Esophagus squamous epithelium (tissue), 5 donors: ENCODE data around the gene ADPGK. TPM values are rescaled to one million over a fixed set of nuclear protein-coding genes. Genes with fewer than 3 reads are reported as not detected.

ENCODE experiments used
- DNase-seq: peaks from one replicate; lab custom pipeline; 2025; lab: John Stamatoyannopoulos, UW
- H3K27ac ChIP-seq, 4 donors: fragments of 200-600 bp; sonication (generic); one replicate each; pipeline ENCODE4 v1.5.1; 2016 to 2019; ENCODE audit warnings: mild to moderate bottlenecking in 1 of 4
- H3K27me3 ChIP-seq, 4 donors: fragments of 200-600 bp; sonication (generic); 1 replicate in 3 of 4; 2 replicates in 1 of 4; pipeline versions ENCODE4 v1.5.1 to v1.6.0; 2017 to 2021; ENCODE audit warnings: antibody characterized with exemption in 1 of 4
- H3K36me3 ChIP-seq, 3 donors: fragments of 200-600 bp; sonication (generic); one replicate each; pipeline ENCODE4 v1.5.1; 2016 to 2019
- H3K4me1 ChIP-seq, 3 donors: fragments of 200-600 bp; sonication (generic); one replicate each; pipeline ENCODE4 v1.5.1; 2017 to 2019
- H3K4me3 ChIP-seq, 4 donors: fragments of 200-600 bp; sonication (generic); 1 replicate in 3 of 4; 2 replicates in 1 of 4; pipeline ENCODE4 v1.5.1; 2016 to 2019; ENCODE audit warnings: mild to moderate bottlenecking in 2 of 4, moderate library complexity in 1 of 4
- H3K9me3 ChIP-seq, 3 donors: fragments of 200-600 bp; sonication (generic); one replicate each; pipeline ENCODE4 v1.5.1; 2016 to 2019
- CTCF ChIP-seq, 6 experiments: fragments of 450-650 bp in 4 of 6; fragments of 200-600 bp in 2 of 6; sonication (generic) in 2 of 6; IDR thresholded peaks; one replicate each; pipeline ENCODE4 v1.5.1; 2016 to 2019; ENCODE audit warnings: antibody characterized with exemption in 6 of 6, mild to moderate bottlenecking in 4 of 6, moderate library complexity in 4 of 6
- POLR2A ChIP-seq, 4 donors: fragments of 450-650 bp; IDR thresholded peaks; one replicate each; pipeline ENCODE4 v1.6.1; 2017; ENCODE audit warnings: antibody characterized with exemption in 4 of 4, mild to moderate bottlenecking in 4 of 4, moderate library complexity in 3 of 4
- WGBS, 2 donors: methylation state at CpG; one replicate each; pipeline ENCODE4 v1.1.5; 2018; 5-methylcytosine and 5-hydroxymethylcytosine counted together
- intact Hi-C: fragments of 100-400 bp; cut with DNase I; formaldehyde crosslinking; loops from one replicate; pipeline ENCODE4 v1.15.0; 2022
- total RNA-seq, 4 donors: library from RNA; depleted of rRNA; stranded (reverse); fragments of >200 nt; gene quantifications; one replicate each; pipeline ENCODE4 v1.1.0, GENCODE V29; 2016
- donor health status: DM: yes; HTN: yes; CAD: no.

Gene ADPGK
- total RNA-seq, 4 donors from 2014 or later = 25.1 to 55.5 (median 32.8) TPM

- 7 to 40% methylated on average over 14 to 19 of the region's 72 CpGs for WGBS, 2 donors
- H3K4me1 ChIP-seq = peaks cover 0 to 14% (median 8%) of the 10 kb centered on the region in 3 donors
- H3K9me3 ChIP-seq = no peaks in the 10 kb centered on the region
- no peaks in the 10 kb centered on the region for H3K36me3 ChIP-seq
- peak overlapping the region; percentile 30 to 72 (median 45) for H3K4me3 ChIP-seq
- peak overlapping the region in 1 of 4 donors; percentile 4 for H3K27ac ChIP-seq
- no peak for DNase-seq
- peaks cover 0 to 36% (median 0%) of the 10 kb centered on the region in 4 donors for H3K27me3 ChIP-seq
- intact Hi-C loops = no loop called here
- TF ChIP-seq CTCF (IDR thresholded peaks at IDR 0.05) = peak; percentile 20 to 65 (median 54)
- TF ChIP-seq POLR2A (IDR thresholded peaks at IDR 0.05) = no peak
Observed at GRCh38 chr15:72796515-72797337, 13.2 kb upstream of the ADPGK start.

GRCh38 chr15:72796210-72796514 lies 12.6 kb upstream of the ADPGK start:
- Histone ChIP-seq H3K27me3 (peaks cover 0 to 31% (median 0%) of the 10 kb centered on the region in 4 donors), H3K36me3 (no peaks in the 10 kb centered on the region), H3K4me3 (peak overlapping the region in 3 of 4 donors; percentile 38 to 72 (median 52)), H3K27ac (no peak overlapping the region), H3K9me3 (no peaks in the 10 kb centered on the region), H3K4me1 (peaks cover 0 to 14% (median 8%) of the 10 kb centered on the region in 3 donors)
- TF ChIP-seq CTCF (IDR thresholded peaks at IDR 0.05) (no peak), POLR2A (IDR thresholded peaks at IDR 0.05) (no peak)
- no peak for DNase-seq
- intact Hi-C loops = no loop called here
- WGBS, 2 donors = 65 to 71% methylated on average over 7 of the region's 7 CpGs

DNA sequence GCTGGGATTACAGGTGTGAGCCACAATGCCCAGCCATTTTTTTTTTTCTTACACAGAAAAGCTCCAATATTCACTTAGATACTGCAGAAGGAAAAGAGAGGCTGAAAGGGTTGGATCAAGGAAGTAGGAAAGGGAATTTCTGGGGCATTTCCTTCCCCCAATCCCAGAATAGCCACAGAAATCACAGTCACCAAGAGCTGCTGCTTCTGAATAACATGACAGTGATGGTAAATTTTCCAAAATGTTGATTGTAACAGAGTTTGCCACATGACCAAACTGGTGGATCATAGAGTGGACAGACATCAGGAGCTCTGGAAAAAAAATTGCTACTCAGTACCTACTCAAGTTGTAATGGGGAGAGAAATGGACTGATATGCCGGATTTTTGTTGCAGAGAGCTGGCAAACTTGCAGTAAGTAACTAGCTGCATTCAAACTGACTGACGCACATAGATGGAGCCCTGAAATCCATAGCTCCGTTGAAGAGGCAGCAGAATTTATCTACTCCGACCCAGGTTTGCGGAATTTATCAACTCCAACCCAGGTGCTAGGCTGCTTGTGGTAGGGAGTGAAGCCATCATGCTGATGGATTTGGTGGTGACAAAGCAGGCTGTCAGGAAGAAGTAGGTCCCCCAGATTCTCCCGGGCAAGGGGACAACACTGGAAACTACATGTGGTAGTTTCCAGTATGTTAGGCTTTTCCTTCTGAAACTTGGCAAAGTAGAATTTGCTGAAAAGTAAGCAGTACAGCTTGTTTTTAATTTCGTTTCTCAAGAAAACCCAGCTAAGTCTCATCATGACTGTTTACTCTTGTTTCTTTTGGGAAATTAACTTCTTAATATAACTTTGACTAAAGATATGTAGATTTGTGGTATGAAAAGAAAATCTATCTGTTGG lies 10.5 kb upstream of the ADPGK start:
- intact Hi-C loops = no loop called here
- no peak overlapping the region for H3K27ac ChIP-seq

DNA sequence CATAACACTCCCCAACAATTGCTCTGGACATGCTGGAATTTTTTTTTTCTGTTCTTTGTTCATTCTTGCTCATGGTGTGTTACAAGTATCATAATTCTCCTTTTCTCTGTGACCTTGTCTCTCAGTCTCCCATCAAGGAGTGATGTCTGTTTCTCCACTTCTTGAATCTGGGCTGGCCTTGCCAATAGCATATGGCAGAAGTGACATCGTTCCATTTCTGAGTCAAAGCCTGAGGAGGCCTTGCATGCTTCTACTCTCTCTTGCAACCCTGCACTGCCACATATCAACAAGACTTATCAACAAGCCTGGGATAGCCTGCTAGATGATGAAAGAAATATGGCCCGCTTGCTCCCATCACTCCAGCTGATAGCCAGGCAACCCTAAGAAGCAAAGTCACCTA lies 8.9 kb upstream of the ADPGK start:
- intact Hi-C loops = no loop called here
- WGBS, 2 donors = 83 to 87% methylated on average over 2 of the region's 2 CpGs
- Histone ChIP-seq H3K4me3 (no peak overlapping the region), H3K9me3 (no peaks in the 10 kb centered on the region), H3K27ac (no peak overlapping the region), H3K27me3 (peaks cover 0 to 18% (median 0%) of the 10 kb centered on the region in 4 donors), H3K36me3 (no peaks in the 10 kb centered on the region), H3K4me1 (peaks cover 0 to 12% (median 7%) of the 10 kb centered on the region in 3 donors)
- DNase-seq = no peak
- TF ChIP-seq CTCF (IDR thresholded peaks at IDR 0.05) = no peak

More for the DNA sequence above, 10.5 kb upstream of the ADPGK start:
- no peaks in the 10 kb centered on the region for H3K9me3 ChIP-seq
- peaks cover 0 to 19% (median 0%) of the 10 kb centered on the region in 4 donors for H3K27me3 ChIP-seq
- 56 to 58% methylated on average over 7 of the region's 7 CpGs for whole genome bisulfite sequencing, 2 donors
- no peak overlapping the region for H3K4me3 ChIP-seq
- DNase-seq = no peak
- TF ChIP-seq POLR2A (IDR thresholded peaks at IDR 0.05) (no peak), CTCF (IDR thresholded peaks at IDR 0.05) (no peak)
- H3K4me1 ChIP-seq = peaks cover 0 to 14% (median 8%) of the 10 kb centered on the region in 3 donors
- H3K36me3 ChIP-seq = no peaks in the 10 kb centered on the region
